DND-41 (cell line): Measurements from ENCODE around the gene CACNA1S.

Experiments used
- EZH2 ChIP-seq: IDR thresholded peaks from 3 replicates; pipeline ENCODE4 v1.6.1; 2012; ENCODE audit warnings: borderline replicate concordance, low read depth, mild to moderate bottlenecking, moderate library complexity, low read length, inconsistent platforms; ENCODE audit not compliant: severe bottlenecking
- TF ChIP-seq, protein P1 (sequence below): IDR thresholded peaks from 2 replicates; pipeline ENCODE4 v1.5.1; 2012; ENCODE audit warnings: borderline replicate concordance, low read length, moderate library complexity, mild to moderate bottlenecking; ENCODE audit not compliant: poor library complexity, severe bottlenecking; ENCODE audit errors: extremely low read depth

DNA sequence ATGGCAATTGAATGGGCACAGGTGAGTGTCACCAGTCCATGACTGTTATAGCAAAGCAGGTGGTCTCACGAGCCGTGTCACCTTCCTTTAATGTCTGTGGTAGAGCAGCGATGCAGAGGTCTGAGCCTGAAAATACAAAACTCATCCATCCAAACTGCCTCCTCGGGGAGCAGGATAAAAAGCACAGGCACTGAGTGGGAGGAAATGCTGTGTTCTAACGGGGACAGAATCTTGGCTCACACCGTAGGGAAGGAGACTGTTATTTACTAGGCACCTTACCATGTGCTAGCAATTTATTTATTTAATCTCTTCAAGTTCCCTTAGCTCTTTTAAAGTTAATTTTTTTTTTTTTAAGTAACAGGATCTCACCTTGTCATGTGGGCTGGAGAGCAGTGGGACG is 13.6 kb upstream of the CACNA1S start:
- TF ChIP-seq, protein P1, sequence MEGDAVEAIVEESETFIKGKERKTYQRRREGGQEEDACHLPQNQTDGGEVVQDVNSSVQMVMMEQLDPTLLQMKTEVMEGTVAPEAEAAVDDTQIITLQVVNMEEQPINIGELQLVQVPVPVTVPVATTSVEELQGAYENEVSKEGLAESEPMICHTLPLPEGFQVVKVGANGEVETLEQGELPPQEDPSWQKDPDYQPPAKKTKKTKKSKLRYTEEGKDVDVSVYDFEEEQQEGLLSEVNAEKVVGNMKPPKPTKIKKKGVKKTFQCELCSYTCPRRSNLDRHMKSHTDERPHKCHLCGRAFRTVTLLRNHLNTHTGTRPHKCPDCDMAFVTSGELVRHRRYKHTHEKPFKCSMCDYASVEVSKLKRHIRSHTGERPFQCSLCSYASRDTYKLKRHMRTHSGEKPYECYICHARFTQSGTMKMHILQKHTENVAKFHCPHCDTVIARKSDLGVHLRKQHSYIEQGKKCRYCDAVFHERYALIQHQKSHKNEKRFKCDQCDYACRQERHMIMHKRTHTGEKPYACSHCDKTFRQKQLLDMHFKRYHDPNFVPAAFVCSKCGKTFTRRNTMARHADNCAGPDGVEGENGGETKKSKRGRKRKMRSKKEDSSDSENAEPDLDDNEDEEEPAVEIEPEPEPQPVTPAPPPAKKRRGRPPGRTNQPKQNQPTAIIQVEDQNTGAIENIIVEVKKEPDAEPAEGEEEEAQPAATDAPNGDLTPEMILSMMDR: no peak
- no peak for TF ChIP-seq EZH2
